Fibroblast of skin of scalp (primary cell): ENCODE results near the gene NXNL1.

ENCODE experiments used
- DNase-seq: peaks from one replicate; pipeline ENCODE4 v3.0.0-alpha.2; 2013

NXNL1 gene

GRCh38 chr19:17455308-17456123 lies 5.2 kb downstream of the NXNL1 start:
- no peak for DNase-seq

- DNase-seq, result no peak
Observed at GRCh38 chr19:17454576-17455071, 6.1 kb downstream of the NXNL1 start.

- DNase-seq, result no peak
Observed at GRCh38 chr19:17451820-17452219, 8.9 kb downstream of the NXNL1 start.

DNA sequence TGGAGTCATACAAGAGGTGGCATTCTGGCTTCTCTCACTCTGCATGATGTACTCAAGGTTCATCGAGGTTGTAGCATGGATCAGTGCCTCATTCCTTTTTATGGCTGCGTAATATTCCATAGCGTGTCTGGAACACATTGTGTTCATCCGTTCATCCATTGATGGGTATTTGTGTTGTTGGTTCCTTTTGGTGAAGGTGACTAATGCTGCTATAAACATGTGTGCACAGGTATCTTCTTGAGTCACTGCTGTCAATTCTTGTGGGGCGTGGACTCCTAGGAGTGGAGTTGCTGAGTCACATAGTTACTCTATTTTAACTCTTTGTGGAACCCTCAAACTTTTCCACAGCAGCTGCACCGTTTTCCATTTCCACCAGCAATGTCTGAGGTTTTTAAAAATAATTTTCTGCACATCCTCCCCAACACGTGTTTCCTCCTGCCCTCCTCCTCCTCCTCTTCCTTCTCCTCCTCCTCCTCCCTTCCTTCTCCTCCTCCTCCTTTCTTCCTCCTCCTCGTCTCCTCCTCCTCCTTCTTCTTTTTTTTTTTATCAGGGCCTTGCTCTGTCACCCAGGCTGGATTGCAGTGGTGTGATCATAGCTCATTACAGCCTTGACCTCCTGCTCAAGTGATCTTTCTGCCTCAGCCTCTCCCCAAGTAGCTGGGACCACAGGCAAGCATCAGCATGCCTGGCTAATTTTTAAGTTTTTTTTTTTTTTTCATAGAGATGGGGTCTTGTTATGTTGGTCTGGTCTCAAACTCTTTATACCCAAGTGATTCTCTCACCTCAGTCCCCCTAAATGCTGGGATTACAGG lies 10.3 kb downstream of the NXNL1 start:
- DNase-seq, result no peak

DNA sequence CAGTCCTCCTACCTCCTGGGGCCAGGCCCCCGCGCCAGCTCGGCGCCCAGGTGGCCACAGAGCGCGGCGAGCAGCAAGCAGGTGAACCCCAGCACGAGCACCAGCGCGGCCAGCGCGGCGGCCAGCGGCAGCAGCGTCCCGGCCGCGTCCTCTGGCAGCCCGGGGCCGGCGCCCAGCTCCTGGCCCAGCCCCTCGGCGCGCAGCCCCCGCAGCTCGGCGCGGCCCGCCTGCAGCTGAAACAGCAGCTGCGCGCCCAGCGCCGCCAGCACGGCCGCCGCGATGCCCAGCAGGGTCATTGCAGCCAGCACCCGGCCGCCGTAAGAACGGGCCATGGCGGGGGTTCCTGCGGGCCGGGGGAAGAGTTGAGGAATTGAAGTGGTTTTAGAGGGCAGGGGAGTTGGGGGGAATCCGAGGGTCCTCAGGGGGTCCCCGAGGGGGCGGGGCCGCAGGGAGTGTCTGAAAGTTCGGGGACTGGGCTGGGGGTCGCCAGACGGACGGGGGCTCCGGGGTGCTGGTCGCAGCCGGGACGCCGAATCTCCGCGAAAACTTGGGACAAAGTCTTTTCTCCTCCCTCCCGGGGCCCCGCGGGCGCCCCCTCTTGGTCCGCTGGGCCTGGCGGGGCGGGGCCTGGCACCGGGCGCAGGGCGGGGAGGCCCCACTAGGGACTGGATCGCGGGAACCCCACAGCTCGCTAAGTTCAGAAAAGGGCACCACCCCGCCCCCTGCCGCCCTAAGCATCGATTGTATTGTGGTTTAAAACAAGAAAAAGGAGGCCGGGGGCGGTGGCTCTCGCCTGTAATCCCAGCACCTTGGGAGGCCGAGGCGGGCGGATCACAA lies 12.4 kb downstream of the NXNL1 start, which contains the start of gene TMEM221:
Gene TMEM221, minus strand, starts transcription at position 538 of the 837 bp plus-strand sequence. Its CDS starts 206 bp downstream, at position 332.
- peak; percentile 33 for DNase-seq

GRCh38 chr19:17447704-17448130 lies 13.0 kb downstream of the NXNL1 start:
- DNase-seq, result no peak

DNA sequence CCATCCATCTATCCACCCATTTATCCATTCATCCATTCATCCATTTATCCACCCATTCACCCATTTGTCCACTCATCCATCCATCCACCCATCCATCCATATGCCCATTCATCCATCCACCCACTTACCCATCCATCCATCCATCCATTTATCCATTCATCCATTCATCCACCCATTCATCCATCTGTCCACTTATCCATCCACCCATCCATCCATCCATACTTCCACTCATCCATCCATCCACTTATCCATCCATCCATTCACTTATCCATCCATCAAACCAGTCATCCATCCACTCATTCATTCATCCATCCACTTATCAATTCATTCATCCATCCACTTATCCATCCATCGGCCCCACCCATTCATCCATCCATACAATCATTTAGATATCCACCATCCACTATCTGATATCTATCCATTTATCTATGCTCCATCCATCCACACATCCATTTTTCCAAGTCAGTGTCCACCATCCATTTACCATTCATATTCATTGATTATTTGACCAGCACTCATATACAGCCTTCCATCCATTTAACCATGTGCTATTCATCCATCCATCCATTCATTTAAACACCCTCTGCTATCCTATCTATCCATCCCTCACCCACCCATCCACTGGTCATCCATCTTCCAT lies 15.1 kb downstream of the NXNL1 start:
- no peak for DNase-seq

DNA sequence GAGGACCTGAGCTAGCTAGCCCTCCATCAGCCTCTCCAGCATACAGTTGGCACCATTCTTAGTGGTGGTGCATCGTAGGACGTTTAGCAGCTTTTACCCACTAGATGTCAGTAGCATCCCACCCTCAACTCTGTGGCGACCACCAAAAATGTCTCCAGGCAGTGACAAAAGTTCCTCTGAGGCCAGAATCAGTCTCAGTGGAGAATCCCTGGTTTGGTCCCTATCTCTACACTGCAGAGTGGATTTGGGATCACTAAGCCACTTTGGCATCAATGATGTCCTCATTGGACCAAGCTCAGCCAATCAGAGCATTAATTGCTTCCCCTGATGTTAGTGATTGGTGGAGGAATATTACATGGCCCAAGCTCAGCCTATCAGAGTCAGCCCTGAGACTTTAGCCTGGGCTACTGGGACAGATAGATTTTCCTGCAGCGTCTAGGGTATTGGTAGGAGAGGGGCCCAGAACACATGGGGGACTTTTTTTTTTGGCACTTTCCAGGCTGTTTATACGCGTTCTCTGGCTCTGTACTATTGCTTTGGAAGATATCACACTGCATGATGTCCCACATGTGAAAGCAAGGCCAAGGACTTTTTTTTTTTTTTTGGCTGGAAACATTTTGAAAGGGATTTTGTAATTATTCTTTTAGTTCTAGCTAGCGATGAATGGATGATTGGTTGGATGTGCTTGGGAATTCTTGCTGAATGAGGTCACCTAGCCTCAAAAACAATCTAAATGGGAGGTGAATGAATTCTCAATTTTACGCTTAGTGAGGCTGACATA lies 19.3 kb downstream of the NXNL1 start:
- DNase-seq, result no peak

GRCh38 chr19:17436874-17437267 lies 23.9 kb downstream of the NXNL1 start:
- DNase-seq, result no peak

GRCh38 chr19:17436094-17436873 lies 24.4 kb downstream of the NXNL1 start:
- no peak for DNase-seq

- DNase-seq, result no peak
Observed at GRCh38 chr19:17435218-17435617, 25.5 kb downstream of the NXNL1 start.

DNA sequence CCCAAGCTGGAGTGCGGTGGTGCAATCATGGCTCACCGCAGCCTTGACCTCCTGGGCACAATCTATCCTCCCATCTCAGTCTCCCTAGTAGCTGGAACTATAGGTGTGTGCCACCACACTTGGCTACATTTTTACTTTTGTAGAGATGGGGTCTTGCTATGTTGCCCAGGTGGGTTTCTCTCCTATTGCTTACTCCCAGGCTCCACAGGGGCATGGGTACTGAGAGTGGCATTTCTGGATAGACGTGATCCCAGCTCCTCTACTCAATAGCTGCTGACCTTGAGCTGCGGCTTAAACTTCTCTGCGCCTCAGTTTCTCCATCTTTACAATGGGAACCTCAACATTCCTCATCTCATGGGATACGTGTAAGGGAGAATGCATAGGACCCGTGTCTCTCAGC lies 29.3 kb downstream of the NXNL1 start:
- no peak for DNase-seq

DNA sequence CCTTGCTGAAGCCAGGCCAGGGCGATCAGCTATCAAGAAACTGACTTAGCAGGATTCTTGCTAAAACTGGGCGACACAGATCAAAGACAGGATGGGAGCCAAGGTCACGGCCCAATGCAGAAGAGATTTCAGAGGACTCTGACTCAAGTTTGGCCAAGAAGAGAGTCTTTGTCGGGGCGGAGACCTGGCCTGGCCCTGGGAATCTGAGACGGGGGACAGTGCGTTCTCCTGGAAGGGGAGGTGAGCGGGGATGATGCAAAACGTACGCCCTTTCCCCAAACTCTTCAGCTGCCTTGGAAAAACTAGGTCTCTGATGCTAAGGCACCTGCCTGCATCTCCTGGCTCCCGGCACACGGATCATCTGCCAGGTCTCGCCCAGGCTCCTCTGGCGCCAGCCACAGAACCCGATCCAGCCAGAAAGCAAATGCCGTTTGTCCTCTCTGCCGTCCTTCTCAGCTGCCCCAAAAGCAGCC lies 31.0 kb downstream of the NXNL1 start:
- DNase-seq, result no peak

DNA sequence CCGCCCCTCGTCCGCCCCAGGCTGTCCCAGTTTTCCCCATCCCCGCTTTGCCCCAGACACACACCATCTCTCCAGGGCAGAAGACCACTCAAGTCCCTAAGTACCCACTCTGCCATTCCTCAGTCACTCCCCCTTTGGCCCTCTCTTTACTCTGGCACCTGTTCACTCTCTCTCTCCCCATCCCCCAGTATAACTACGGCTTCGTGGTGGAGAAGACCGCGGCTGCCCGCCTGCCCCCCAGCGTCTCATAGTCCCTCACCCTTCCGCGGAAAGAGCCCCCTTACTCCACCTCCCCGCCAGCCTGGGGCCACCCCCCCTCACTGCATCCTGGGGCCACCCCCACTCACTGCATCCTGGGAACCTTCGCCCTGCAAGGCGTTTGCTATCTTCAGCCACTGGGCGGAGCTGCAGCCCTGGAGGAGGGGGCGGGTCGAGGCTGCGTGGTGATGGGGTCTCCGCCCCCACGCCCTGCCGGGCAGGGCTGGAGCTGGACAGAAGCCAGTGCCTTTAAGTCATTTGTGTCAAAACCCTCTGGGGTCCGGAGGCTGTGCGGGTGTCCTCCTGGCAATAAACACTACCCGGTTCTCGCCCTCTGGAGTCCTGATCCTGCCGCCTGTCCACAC lies 35.9 kb downstream of the NXNL1 start:
- peak; percentile 53 for DNase-seq

DNA sequence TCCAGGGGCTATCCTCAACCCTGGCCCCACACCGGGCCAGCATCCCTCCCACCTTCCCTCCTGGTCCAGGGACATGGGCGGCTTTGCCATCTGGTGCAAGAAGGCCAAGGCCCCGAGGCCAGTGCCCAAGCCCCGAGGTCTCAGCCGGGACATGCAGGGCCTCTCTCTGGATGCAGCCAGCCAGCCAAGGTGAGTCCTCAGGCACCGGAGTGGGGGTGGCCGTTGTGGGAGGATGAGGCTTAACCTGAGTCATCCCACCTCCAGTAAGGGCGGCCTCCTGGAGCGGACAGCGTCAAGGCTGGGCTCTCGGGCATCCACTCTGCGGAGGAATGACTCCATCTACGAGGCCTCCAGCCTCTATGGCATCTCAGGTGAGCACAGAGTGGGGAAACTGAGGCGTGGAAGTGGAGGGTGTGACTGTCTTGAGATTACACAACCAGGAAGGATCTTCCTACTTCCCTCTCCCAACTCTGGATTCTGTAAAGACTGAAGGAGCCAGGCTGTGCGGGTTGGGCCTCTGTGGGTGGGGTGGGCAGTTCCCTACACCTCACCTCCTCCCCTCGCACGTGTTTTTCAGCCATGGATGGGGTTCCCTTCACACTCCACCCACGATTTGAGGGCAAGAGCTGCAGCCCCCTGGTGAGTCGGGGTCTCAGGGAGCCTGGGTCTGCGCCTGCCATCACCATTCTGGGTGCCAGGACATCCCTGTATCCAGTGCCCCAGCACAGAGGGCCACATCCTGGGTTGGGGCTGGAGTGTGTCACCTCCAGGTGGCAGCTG lies 37.1 kb downstream of the NXNL1 start:
- DNase-seq, result no peak

GRCh38 chr19:17421942-17422341 lies 38.8 kb downstream of the NXNL1 start:
- DNase-seq, result no peak

DNA sequence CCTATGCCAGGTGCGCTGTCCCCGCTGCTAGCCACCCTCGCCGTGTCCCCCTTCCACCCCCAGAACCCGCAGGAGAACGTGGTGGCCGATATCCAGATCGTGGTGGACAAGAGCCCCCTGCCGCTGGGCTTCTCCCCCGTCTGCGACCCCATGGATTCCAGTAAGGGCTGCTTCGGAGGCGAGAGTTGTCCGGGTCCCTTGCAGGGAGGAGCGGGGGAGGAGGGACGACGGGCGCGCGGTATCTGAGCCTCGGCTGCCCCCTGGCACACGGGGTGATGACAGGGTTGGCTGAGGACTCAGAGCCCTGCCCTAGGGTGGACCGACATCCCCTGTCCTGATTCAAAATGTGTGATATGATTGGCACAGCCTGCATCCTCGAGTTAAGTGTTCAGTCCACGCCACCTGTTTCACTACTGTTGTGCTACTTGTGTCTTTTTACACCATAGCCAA lies 40.2 kb downstream of the NXNL1 start:
- DNase-seq, result peak; percentile 22

- DNase-seq, result peak; percentile 100
Observed at GRCh38 chr19:17419621-17420474, 40.9 kb downstream of the NXNL1 start, which contains the start of gene MVB12A. Gene MVB12A (plus strand): TSS chr19:17420047. CDS start chr19:17420136, 89 bp downstream.
